ENCODE results near the gene ADGRD1.
A peak's percentile ranks its signal among the peaks of the same experiment; 100 is the strongest.
"Not testable (repeated sequence)": the region's sequence is repeated elsewhere in the genome, so short reads cannot be mapped to it uniquely, and the experiment has no call there.

ADGRD1 gene

DNA sequence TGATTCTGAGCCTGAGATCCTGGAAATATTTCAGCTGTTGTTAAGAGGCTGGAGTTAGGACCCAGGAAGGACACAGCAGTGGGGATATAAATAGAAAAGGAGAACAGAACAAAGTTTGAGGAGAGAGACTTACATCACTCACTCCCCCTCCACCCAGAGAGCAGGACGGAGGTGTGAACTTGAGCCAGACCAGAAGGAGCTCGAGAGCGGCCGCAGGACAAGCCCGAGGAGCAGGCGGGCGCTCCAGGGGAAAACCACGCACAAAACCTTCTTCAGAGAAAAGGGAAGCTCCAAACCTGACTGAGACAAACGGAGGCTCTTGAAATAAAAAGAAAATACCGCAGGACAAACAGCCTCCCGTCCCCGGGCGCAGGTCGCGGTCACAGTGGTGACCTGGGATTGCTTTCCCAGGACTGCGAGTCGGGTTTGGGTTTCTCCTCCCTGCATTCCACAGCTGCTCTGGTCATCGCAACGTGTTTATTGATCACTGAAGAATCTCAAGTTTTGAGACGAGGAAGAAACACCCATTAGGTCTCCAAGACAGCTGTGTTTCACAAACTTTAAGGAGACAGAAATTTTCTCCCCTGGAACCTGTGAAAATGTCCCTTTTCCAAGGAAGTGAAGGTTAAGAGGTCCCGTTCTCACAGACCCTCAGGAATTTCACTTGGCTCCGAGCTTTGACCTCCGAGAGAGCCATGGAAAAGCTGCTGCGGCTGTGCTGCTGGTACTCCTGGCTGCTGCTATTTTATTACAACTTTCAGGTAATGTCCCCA is at the start of gene ADGRD1:
Gene ADGRD1 (plus strand): TSS at position 137 of the 773 bp plus-strand sequence. CDS start 559 bp downstream, at position 696.
- DNase-seq, result no peak

- no peak for DNase-seq
These were observed 49.6 kb upstream of the ADGRD1 start for GRCh38 chr12:130904064-130904463.

DNA sequence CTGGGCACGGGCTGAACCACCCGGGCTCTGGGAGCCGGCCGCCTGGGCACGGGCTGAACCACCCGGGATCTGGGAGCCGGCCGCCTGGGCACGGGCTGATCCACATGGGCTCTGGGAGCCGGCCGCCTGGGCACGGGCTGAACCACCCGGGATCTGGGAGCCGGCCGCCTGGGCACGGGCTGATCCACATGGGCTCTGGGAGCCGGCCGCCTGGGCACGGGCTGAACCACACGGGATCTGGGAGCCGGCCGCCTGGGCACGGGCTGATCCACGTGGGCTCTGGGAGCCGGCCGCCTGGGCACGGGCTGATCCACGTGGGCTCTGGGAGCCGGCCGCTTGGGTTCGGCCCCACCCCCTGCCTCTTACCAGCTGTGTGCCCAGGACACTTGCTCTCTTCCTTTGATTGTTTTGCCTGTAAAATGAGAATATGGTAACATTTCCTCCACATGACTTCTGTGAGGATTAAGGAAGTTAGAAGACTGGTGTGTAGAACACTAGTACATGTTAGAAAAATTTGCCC is 48.7 kb upstream of the ADGRD1 start:
- DNase-seq, result not testable (repeated sequence)

DNA sequence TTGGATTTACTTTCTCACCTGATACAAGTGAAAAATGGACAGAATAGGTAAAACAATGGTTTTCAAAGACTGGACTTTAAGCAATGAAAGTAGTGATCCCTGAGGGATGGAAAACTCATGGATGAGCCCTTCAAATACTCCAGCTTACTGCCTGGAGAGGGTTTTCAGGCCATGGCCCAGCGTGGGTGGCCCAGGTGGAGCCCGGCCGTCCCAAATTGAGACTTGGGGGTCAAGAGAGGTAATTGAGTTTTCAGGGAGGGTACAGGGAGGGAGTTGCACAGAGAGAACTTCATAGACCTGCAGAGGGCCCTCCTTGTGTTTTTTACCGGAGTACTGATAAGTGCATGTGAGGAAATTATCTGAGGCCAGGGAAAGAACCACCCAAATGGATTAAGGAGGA is 44.6 kb upstream of the ADGRD1 start:
- DNase-seq, result no peak

DNA sequence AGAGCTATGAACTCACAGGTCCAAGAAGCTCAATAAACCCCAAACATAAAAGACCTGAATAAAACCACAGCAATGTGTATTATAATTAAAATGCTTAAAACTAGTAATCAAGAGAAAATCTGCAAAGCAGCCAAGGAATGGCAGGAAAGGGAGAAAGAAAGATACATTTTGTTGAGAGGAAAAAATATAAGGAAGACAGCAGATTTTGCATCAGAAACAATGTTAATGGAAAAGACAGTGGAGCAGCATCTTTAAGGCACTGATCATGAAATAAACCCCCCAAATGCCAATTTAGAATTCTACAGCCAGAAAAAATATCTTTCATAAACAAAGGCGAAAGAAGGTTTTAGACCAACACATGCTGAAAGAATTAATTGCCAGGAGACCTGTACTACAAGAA is 42.5 kb upstream of the ADGRD1 start:
- no peak for DNase-seq

- DNase-seq, result no peak
These were observed 41.8 kb upstream of the ADGRD1 start for GRCh38 chr12:130911933-130912332.

DNA sequence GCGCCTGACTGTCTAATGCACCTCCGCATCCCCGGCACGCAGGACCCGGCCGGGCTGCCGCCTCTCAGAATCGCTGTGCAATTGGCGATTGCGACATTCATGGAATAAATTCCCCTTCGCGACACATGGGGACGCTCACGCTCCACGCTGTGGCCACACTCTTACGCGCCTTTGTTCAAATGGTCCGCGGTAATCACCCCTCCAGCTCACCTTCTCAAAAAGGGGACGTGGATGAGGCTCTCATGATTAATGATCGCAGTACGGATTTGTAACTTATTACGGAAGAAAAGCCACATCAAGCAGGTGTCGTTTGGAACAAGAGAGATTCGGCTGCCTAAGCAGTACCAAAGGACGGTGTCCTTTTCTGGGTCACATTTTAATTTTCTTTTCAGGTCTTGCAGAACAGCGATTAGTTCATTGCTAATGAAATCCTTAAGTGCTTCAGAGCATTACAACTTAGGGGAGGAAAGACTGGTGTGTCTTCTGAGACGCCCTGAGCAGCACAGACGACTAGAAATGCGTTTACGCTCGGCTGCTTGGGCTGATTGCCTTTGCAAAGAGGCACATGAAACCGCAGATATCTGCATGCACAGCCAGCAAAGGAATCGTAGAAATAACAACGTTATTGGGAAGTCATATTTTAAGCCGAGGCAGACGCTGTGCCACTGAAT is 37.3 kb upstream of the ADGRD1 start:
- DNase-seq, result peak; percentile 80

GRCh38 chr12:130917607-130918006 is 36.1 kb upstream of the ADGRD1 start:
- no peak for DNase-seq

DNA sequence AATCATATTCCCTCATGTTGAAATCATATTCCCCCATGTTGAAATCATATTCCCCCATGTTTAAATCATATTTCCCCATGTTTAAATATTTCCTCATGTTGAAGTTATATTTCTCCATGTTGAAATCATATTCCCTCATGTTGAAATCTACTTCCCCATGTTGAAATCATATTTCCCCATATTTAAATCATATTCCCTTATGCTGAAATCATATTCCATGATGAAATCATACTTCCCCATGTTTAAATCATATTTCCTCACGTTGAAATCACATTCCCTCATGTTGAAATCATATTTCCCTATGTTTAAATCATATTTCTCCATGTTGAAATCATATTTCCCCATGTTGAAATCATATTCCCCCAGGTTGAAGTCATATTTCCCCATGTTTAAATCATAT is 34.6 kb upstream of the ADGRD1 start:
- DNase-seq, result no peak

- no peak for DNase-seq
These were observed 33.5 kb upstream of the ADGRD1 start for GRCh38 chr12:130920119-130920703.

DNA sequence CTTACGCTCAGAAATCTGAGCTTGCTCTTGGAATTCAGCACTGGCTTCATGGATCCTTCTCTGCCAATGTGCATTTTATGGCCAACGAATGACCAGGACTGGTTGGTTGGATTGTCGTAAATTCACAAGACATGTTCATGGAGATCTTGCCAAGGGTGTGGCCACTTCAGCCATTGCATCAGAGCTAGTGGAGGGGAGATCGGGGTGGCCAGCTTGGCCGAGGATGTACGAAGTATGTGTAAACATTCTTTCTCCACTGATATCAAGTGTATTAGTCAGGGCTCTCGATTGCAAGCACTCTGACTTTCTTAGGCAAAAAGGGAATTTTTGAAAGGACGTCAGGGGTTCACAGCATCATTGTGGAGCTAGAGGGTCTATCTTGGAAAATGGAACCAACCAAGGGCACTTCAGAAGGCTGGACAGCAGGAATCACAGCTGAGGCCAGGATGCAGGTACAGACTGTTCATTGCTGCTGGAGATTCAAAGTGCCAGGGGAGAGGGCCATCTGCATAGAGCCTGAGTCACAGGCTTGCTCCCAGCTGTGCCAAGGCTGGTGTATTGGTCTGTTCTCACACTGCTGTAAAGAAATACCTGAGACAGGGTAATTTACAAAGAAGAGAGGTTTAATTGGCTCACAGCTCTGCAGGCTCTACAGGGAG is 32.9 kb upstream of the ADGRD1 start:
- no peak for DNase-seq

GRCh38 chr12:130922511-130922953 is 31.2 kb upstream of the ADGRD1 start:
- no peak for DNase-seq

DNA sequence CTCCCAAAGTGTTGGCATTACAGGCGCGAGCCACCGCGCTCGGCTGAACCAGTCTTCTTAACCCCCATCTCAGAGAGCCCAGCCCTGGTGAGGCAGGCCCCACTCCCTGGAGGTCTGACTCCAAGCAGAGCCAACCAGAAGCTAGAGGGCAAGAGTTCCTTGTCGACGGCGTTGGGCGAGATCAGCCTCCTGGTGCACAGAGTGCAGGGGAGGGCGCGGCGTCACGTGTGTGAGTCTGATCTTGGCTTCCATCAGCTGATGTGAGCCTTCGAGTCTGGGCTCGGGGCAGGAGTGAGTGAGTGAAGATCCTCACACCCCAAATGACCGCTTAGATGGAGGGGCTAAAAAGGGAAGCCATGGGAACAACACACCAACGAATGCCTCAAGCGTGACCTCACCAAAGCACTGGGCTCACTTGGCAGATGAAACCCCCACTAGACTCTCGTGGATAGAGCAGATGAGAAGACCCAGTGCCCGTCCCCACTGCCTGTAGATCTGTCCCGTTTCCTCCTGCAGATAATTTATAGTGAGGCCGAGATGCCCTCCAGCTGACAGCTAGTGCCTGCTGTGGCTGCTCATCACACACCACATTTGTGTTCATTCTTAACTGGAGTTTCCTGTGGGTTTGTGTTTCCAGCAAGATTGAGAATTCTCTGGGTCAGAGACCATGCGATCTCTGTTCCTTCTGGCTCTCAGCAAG is 28.6 kb upstream of the ADGRD1 start:
- DNase-seq, result no peak

GRCh38 chr12:130925666-130926015 is 28.1 kb upstream of the ADGRD1 start:
- no peak for DNase-seq

GRCh38 chr12:130929363-130929762 is 24.3 kb upstream of the ADGRD1 start:
- no peak for DNase-seq

- no peak for DNase-seq
These were observed 21.4 kb upstream of the ADGRD1 start for GRCh38 chr12:130932061-130932930.

- DNase-seq, result no peak
These were observed 20.3 kb upstream of the ADGRD1 start for GRCh38 chr12:130933269-130933995.

- DNase-seq, result no peak
These were observed 19.0 kb upstream of the ADGRD1 start for GRCh38 chr12:130934753-130935152.

- no peak for DNase-seq
These were observed 17.1 kb upstream of the ADGRD1 start for GRCh38 chr12:130936561-130936960.

DNA sequence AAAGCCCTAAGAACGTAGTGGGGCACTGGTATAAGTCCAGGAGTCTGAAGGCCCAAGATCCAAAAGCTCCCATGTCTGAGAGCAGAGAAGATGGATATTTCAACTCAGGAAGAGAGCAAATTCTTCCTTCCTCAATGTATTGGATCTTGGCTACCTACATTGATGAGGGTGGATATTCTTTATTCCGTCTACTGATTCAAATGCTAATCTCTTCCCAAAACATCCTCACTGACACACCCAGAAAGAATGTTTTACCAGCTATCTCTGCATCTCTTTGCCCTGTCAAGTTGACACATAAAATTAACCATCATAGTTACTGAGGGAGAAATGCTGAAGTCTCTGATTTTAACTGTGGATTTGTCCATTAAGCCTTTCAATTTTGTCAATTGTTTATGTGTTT is 16.6 kb upstream of the ADGRD1 start:
- DNase-seq, result no peak

DNA sequence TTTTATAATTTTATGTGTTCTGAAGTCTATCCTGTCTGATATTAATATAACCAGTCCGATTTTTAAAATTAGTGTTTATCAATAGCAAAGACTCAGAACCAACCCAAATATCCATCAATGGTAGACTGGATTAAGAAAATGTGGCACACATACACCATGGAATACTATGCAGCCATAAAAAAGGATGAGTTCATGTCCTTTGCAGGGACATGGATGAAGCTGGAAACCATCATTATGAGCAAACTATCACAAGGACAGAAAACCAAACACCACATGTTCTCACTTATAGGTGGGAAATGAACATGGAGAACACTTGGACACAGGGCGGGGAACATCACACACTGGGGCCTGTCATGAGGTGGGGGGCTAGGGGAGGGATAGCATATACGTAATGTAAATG is 16.2 kb upstream of the ADGRD1 start:
- DNase-seq, result not testable (repeated sequence)

Data from NCI-H1092 treated with DMSO at 0.1 percent for 48 hours (cell line).